SK-N-SH treated with all-trans-retinoic acid at 6 μM for 48 hours (cell line): ENCODE measurements around the gene MAPK12.

Experiments used
- ATAC-seq: fragments of 200-7000 bp; cut with Tn5 transposase; 3 replicates; pipeline ENCODE4 v1.9.1; 2020; ENCODE audit warnings: mild to moderate bottlenecking, moderate library complexity
- ARNTL ChIP-seq: fragments of 450-650 bp; formaldehyde crosslinking; IDR thresholded peaks from 2 replicates; pipeline ENCODE4 v1.5.0; 2020; ENCODE audit warnings: low read depth, mild to moderate bottlenecking, moderate library complexity, borderline replicate concordance
- BACH2 ChIP-seq: fragments of 250-450 bp; sonication (Bioruptor Pico); IDR thresholded peaks from 2 replicates; pipeline ENCODE4 v1.9.0; 2021; ENCODE audit warnings: mild to moderate bottlenecking, borderline replicate concordance
- CSDC2 ChIP-seq: fragments of 250-450 bp; sonication (Bioruptor Pico); IDR thresholded peaks from 2 replicates; pipeline ENCODE4 v1.5.0; 2020; ENCODE audit warnings: mild to moderate bottlenecking, moderate library complexity
- CSRNP3 ChIP-seq: fragments of 250-450 bp; sonication (Bioruptor Pico); IDR thresholded peaks from 2 replicates; pipeline ENCODE4 v1.5.1; 2021; ENCODE audit warnings: mild to moderate bottlenecking, moderate library complexity
- ESRRG ChIP-seq: fragments of 250-450 bp; sonication (Bioruptor Pico); IDR thresholded peaks from 2 replicates; pipeline ENCODE4 v1.6.1; 2021; ENCODE audit warnings: mild to moderate bottlenecking
- GLIS3 ChIP-seq: fragments of 250-450 bp; sonication (Bioruptor Pico); IDR thresholded peaks from 2 replicates; pipeline ENCODE4 v1.5.0; 2020; ENCODE audit warnings: mild to moderate bottlenecking, moderate library complexity
- ISL1 ChIP-seq: fragments of 250-450 bp; sonication (Bioruptor Pico); IDR thresholded peaks from 2 replicates; pipeline ENCODE4 v2.1.2; 2022; ENCODE audit warnings: mild to moderate bottlenecking, moderate library complexity
- OSR1 ChIP-seq: fragments of 250-450 bp; sonication (Bioruptor Pico); IDR thresholded peaks from 2 replicates; pipeline ENCODE4 v1.8.0; 2022; ENCODE audit warnings: moderate library complexity, mild to moderate bottlenecking, inconsistent platforms
- POU6F1 ChIP-seq: fragments of 250-450 bp; sonication (Bioruptor Pico); IDR thresholded peaks from 2 replicates; pipeline ENCODE4 v1.8.0; 2021; ENCODE audit warnings: low read depth, mild to moderate bottlenecking, moderate library complexity, borderline replicate concordance
- PPARA ChIP-seq: fragments of 250-450 bp; sonication (Bioruptor Pico); IDR thresholded peaks from 2 replicates; pipeline ENCODE4 v1.5.0; 2020; ENCODE audit warnings: mild to moderate bottlenecking, borderline replicate concordance
- RARB ChIP-seq: fragments of 250-450 bp; sonication (Bioruptor Pico); IDR thresholded peaks from 2 replicates; pipeline ENCODE4 v1.8.0; 2021; ENCODE audit warnings: mild to moderate bottlenecking, moderate library complexity
- SNAI2 ChIP-seq: fragments of 250-450 bp; sonication (Bioruptor Pico); IDR thresholded peaks from 2 replicates; pipeline ENCODE4 v1.5.0; 2020; ENCODE audit warnings: mild to moderate bottlenecking, moderate library complexity
- TCF4 ChIP-seq: fragments of 250-450 bp; sonication (Bioruptor Pico); IDR thresholded peaks from 2 replicates; pipeline ENCODE4 v1.8.0; 2021; ENCODE audit warnings: mild to moderate bottlenecking, moderate library complexity, borderline replicate concordance
- TOX ChIP-seq: fragments of 250-450 bp; sonication (Bioruptor Pico); IDR thresholded peaks from 2 replicates; pipeline ENCODE4 v1.8.0; 2021; ENCODE audit warnings: mild to moderate bottlenecking, moderate library complexity, borderline replicate concordance
- TSHZ2 ChIP-seq: fragments of 250-450 bp; sonication (Bioruptor Pico); IDR thresholded peaks from 2 replicates; pipeline ENCODE4 v1.5.0; 2020; ENCODE audit warnings: mild to moderate bottlenecking, moderate library complexity
- ZC3H10 ChIP-seq: fragments of 250-450 bp; sonication (Bioruptor Pico); IDR thresholded peaks from 2 replicates; pipeline ENCODE4 v1.5.1; 2021; ENCODE audit warnings: mild to moderate bottlenecking, moderate library complexity
- ZFP3 ChIP-seq: fragments of 250-450 bp; sonication (Bioruptor Pico); IDR thresholded peaks from 2 replicates; pipeline ENCODE4 v1.5.0; 2020; ENCODE audit warnings: mild to moderate bottlenecking, moderate library complexity
- ZFP30 ChIP-seq: fragments of 450-650 bp; formaldehyde crosslinking; IDR thresholded peaks from 2 replicates; pipeline ENCODE4 v1.5.0; 2022; ENCODE audit warnings: mild to moderate bottlenecking, moderate library complexity
- ZNF565 ChIP-seq: fragments of 450-650 bp; formaldehyde crosslinking; conservative IDR thresholded peaks from 2 replicates; pipeline ENCODE4 v1.5.0; 2020; ENCODE audit warnings: low read depth, mild to moderate bottlenecking, moderate library complexity
- ZNF70 ChIP-seq: fragments of 450-650 bp; formaldehyde crosslinking; IDR thresholded peaks from 2 replicates; pipeline ENCODE4 v1.5.0; 2020; ENCODE audit warnings: mild to moderate bottlenecking, moderate library complexity
- ZNF8 ChIP-seq: fragments of 450-650 bp; formaldehyde crosslinking; IDR thresholded peaks from 2 replicates; pipeline ENCODE4 v1.5.0; 2020; ENCODE audit warnings: mild to moderate bottlenecking, moderate library complexity
- TF ChIP-seq, protein P1 (sequence below): fragments of 250-450 bp; sonication (Bioruptor Pico); IDR thresholded peaks from 2 replicates; pipeline ENCODE4 v1.8.0; 2020; ENCODE audit warnings: mild to moderate bottlenecking, moderate library complexity, borderline replicate concordance

The MAPK12 gene

DNA sequence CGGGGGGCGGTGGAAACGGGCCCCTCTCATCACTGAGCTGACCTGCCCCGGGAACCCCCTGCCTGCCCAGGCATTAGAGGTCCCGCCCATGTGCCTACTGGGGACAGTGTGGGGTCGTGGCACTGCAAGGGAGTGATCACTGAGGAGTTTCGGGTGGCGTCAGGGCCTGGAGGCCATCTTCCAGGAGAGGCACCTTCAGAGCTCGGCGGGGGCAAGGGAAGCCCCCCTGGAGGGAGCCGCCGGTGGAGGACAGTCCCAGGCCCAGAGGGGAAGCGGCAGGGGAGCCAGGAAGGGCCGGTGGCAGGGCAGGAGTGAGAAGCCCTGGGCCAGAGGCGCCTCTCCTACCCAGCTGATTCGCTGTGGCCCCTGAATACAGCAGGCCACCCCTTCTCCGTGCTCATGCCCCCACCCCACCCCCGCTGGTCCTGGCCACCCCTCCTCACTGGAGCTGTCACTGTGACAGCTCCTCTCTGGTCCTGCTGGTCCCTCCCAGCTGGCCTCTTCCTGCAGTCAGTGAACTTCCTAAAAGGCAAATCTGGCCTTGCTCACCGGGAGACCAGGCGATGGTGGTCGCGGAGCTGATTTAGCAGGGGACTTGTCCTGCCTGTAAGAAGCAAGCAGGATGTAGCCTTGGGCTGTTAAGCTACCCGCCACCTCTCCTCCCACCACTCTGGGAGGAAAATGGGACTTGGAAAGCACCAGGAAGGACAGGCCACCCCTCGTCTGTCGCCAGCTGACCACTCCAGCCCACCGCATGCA lies 10.7 kb upstream of the MAPK12 start:
- ATAC-seq = peak; percentile 2; the same call in 2 of the 3 replicates
- TF ChIP-seq TCF4 (CRISPR knock-in tag) (no peak), TOX (CRISPR knock-in tag) (no peak), GLIS3 (CRISPR knock-in tag) (no peak), ZFP3 (CRISPR knock-in tag) (no peak), ESRRG (CRISPR knock-in tag) (no peak), POU6F1 (CRISPR knock-in tag) (no peak), RARB (CRISPR knock-in tag) (no peak)

- TF ChIP-seq, protein P1, sequence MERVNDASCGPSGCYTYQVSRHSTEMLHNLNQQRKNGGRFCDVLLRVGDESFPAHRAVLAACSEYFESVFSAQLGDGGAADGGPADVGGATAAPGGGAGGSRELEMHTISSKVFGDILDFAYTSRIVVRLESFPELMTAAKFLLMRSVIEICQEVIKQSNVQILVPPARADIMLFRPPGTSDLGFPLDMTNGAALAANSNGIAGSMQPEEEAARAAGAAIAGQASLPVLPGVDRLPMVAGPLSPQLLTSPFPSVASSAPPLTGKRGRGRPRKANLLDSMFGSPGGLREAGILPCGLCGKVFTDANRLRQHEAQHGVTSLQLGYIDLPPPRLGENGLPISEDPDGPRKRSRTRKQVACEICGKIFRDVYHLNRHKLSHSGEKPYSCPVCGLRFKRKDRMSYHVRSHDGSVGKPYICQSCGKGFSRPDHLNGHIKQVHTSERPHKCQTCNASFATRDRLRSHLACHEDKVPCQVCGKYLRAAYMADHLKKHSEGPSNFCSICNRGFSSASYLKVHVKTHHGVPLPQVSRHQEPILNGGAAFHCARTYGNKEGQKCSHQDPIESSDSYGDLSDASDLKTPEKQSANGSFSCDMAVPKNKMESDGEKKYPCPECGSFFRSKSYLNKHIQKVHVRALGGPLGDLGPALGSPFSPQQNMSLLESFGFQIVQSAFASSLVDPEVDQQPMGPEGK = no peak
- TF ChIP-seq ZC3H10 (CRISPR knock-in tag) (no peak), ZFP30 (CRISPR knock-in tag) (no peak), GLIS3 (CRISPR knock-in tag) (no peak), ZNF70 (CRISPR knock-in tag) (no peak), ARNTL (CRISPR knock-in tag) (no peak), TOX (CRISPR knock-in tag) (no peak), ESRRG (CRISPR knock-in tag) (no peak), SNAI2 (CRISPR knock-in tag) (no peak), PPARA (no peak), BACH2 (CRISPR knock-in tag) (no peak), ZNF8 (no peak), TSHZ2 (CRISPR knock-in tag) (no peak), CSDC2 (CRISPR knock-in tag) (no peak), OSR1 (no peak), ZNF565 (CRISPR knock-in tag) (no peak), POU6F1 (CRISPR knock-in tag) (no peak), RARB (CRISPR knock-in tag) (no peak), ISL1 (CRISPR knock-in tag) (no peak)
- TF ChIP-seq, all 23 proteins: peak for 0
- peak; percentile 51 for ATAC-seq
These were observed 10.1 kb upstream of the MAPK12 start for GRCh38 chr22:50271519-50271970.

DNA sequence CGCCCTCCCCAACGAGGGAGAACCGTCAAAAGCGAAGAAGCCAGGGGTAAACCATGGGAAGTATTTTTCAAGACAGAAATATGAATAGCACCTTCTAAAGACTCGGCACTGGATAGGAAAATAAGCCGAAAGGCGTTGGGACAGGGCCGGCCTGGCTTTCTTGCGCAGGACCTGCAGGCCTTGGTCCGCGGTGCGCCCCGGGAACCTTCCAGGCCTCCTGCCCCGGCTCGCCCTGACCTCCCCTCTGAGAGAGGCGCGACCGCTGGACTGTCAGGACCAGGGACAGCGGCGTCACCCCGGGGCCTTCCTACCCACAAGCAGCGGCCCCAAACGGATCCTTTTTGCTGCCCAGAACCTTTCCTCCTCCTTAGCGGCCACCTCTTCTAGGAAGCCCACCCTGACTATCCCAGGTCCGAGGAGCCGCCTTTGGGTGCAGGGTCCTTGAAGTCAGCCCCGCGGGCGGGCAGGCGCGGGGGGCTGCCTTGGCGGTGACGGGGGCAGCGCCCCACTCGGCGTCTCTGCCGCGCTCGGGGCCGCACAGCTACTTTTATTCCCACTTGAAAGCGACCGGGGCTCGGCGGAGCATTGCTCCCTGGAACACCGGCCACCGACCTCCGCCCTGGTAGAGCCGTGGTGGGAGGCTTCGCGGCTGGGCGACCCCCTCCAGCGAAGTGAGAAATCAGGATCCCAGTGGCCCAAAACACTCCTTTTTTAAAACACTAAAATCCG lies 9.3 kb upstream of the MAPK12 start:
- peak; percentile 72 for ATAC-seq
- TF ChIP-seq ZFP3 (CRISPR knock-in tag) (peak; percentile 72; the same call in 1 of the 2 replicates), POU6F1 (CRISPR knock-in tag) (no peak), SNAI2 (CRISPR knock-in tag) (no peak), ARNTL (CRISPR knock-in tag) (no peak), TOX (CRISPR knock-in tag) (no peak), CSRNP3 (CRISPR knock-in tag) (no peak)
